ENCODE measurements around the gene DGKG. TPM values are rescaled to one million over a fixed set of nuclear protein-coding genes. Genes with fewer than 3 reads are reported as not detected.

Gene DGKG
- total RNA-seq, 1 donor from 2014 or later, result 0.04 TPM

DNA sequence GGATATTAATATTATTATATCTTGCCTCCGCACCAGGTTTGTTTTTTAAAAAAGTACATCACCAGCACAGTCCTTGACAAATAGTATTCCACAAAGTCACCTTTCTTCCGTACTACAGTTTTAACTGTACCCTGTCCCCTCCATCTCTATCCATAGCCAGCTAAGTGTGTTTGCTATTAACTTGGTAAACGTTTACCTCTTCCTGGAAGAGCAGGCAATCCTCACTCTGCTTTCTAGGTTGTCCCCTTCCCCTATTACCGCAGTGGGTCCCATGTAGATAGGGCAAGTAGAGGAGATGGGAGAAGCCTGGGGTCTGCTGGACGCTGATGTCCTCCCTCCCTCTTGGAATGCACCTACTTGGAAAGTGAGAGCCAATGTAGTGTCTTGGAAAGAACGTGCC is 169.2 kb downstream of the DGKG start:
- H3K4me1 Mint-ChIP-seq, result peaks cover 3% of the 10 kb centered on the region
- H3K36me3 Mint-ChIP-seq, result no peaks in the 10 kb centered on the region
- no peaks in the 10 kb centered on the region for H3K9me3 Mint-ChIP-seq
- H3K4me3 Mint-ChIP-seq, result peak overlapping the region; percentile 68
- DNase-seq (ENCODE audit: low spot score in 2 of 2, unreplicated experiment in 2 of 2), result no peak
- no peak overlapping the region for H3K27ac Mint-ChIP-seq
- peaks cover 67% of the 10 kb centered on the region for H3K27me3 Mint-ChIP-seq (ENCODE audit: low read depth)
- TF ChIP-seq, protein P1, sequence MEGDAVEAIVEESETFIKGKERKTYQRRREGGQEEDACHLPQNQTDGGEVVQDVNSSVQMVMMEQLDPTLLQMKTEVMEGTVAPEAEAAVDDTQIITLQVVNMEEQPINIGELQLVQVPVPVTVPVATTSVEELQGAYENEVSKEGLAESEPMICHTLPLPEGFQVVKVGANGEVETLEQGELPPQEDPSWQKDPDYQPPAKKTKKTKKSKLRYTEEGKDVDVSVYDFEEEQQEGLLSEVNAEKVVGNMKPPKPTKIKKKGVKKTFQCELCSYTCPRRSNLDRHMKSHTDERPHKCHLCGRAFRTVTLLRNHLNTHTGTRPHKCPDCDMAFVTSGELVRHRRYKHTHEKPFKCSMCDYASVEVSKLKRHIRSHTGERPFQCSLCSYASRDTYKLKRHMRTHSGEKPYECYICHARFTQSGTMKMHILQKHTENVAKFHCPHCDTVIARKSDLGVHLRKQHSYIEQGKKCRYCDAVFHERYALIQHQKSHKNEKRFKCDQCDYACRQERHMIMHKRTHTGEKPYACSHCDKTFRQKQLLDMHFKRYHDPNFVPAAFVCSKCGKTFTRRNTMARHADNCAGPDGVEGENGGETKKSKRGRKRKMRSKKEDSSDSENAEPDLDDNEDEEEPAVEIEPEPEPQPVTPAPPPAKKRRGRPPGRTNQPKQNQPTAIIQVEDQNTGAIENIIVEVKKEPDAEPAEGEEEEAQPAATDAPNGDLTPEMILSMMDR (IDR thresholded peaks at IDR 0.05; ENCODE audit: unreplicated experiment), result no peak

DNA sequence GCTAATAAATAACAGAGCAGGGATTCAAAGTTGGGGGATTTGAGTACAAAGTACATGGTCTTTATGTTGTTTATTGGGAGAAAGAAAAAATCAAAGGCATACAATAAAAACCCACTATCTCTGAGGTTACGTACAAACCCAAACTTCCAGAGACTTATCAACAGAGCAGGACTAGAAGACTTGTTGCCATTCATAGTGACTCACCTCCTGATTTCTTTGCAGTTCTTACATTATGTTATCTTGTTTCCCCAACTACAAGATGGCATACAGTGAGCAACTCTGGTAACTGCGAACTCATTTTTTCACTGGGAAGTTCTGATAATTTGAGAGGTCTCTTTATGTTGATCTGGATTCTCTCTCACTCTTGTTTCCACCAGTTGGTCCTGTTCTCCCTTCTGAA is 172.5 kb downstream of the DGKG start:
- TF ChIP-seq, protein P1 (IDR thresholded peaks at IDR 0.05; ENCODE audit: unreplicated experiment), result no peak
- DNase-seq (ENCODE audit: low spot score in 2 of 2, unreplicated experiment in 2 of 2), result no peak
- H3K9me3 Mint-ChIP-seq, result no peaks in the 10 kb centered on the region
- no peaks in the 10 kb centered on the region for H3K36me3 Mint-ChIP-seq
- peaks cover 3% of the 10 kb centered on the region for H3K4me1 Mint-ChIP-seq
- H3K27ac Mint-ChIP-seq, result no peak overlapping the region
- no peak overlapping the region for H3K4me3 Mint-ChIP-seq
- peaks cover 73% of the 10 kb centered on the region for H3K27me3 Mint-ChIP-seq (ENCODE audit: low read depth)

DNA sequence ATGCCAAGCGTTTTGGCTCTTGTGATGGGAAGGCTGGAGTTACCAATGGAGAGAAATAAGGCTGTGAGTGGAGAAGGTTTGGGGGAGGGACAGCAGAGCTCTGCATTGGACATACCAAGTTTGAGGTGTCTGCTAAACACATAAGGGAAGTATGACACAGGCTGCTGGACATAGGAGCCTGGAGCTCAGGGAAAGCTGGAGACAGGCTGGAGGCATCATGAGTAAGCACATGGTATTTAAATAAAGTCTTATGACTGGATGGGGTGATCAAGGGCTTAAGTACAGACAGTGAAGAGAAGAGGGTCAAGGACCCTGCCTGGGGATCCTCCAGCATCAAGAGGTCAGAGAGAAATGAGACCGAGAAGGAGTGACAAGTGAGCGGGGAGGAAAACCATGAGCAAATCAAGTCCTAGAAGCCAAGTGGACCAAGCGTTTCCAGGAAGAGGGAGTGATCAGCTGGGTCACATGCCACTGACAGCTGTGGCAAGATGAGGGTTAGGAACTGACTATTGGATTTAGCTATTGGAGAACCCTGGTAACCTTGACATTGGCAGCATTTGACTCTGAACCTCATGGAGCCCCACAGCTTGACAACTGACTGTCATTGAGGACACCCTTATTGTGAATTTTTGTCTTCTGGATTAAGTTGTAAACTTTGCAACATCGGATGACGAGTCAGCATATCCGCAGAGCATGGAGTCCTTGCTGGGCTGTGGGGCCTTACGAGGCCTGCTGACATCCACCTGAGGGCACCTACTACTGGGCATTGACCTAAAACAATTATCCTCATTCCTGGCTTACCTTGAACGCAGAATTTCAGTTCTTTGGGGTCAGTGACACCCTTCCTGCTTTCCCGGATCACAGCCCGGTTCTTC is 174.4 kb downstream of the DGKG start:
- Mint-ChIP-seq H3K27ac (no peak overlapping the region), H3K9me3 (no peaks in the 10 kb centered on the region), H3K27me3 (ENCODE audit: low read depth) (peaks cover 55% of the 10 kb centered on the region), H3K4me3 (no peak overlapping the region), H3K36me3 (no peaks in the 10 kb centered on the region), H3K4me1 (peaks cover 6% of the 10 kb centered on the region)
- no peak for DNase-seq (ENCODE audit: low spot score in 2 of 2, unreplicated experiment in 2 of 2)
- TF ChIP-seq, protein P1 (IDR thresholded peaks at IDR 0.05; ENCODE audit: unreplicated experiment), result no peak

DNA sequence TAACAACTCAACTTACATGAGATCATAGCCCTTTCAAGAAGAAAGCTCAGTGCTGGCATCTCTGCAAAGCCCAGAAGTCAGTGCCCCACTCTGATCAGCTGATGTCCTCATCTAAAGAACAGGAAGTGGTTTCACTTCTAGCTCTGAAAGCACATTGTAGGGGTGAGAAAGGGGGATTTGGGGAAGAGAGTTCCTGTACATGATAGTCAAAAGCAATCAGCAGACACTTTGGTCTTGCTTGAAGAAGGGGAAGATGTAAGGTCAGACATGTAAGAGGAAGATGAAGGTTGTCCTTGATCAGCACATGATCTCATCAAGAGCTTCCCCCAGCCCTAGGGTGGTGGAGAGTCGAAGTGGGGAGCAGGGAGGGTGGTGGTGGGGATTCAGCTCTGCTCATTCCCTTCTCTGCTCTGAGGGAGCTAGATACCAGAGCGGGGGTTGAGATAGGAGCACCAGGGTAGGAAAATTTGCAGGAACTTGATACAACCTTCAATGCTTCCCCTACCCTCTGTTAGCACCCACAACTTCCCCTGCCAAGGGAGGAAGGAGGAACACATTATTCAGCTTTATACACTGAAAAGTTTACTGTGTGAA is 176.7 kb downstream of the DGKG start:
- H3K9me3 Mint-ChIP-seq, result no peaks in the 10 kb centered on the region
- no peak overlapping the region for H3K27ac Mint-ChIP-seq
- H3K4me3 Mint-ChIP-seq, result no peak overlapping the region
- peaks cover 33% of the 10 kb centered on the region for H3K27me3 Mint-ChIP-seq (ENCODE audit: low read depth)
- TF ChIP-seq, protein P1 (IDR thresholded peaks at IDR 0.05; ENCODE audit: unreplicated experiment), result no peak
- DNase-seq (ENCODE audit: low spot score in 2 of 2, unreplicated experiment in 2 of 2), result no peak
- H3K36me3 Mint-ChIP-seq, result no peaks in the 10 kb centered on the region
- peaks cover 7% of the 10 kb centered on the region for H3K4me1 Mint-ChIP-seq

DNA sequence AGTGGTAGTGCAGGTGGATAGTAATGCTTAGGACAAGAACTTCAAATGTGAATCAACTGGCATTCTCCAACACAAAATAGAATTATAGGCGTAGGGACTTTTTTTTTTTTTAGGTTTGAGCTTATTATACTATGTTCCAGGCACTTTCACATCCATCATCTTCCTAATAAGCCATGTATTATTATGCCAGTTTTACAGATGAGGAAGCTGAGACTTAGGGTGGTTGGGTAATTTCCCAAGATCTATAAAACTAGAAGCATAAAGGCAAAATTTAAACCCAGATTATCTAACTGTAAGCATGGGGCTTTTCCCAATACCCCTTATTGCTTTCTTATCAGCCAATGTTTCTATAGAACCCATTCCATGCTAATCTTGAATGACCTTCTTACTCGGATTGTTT is 178.0 kb downstream of the DGKG start:
- DNase-seq (ENCODE audit: low spot score in 2 of 2, unreplicated experiment in 2 of 2), result no peak
- peaks cover 21% of the 10 kb centered on the region for H3K27me3 Mint-ChIP-seq (ENCODE audit: low read depth)
- no peak overlapping the region for H3K27ac Mint-ChIP-seq
- no peak overlapping the region for H3K4me3 Mint-ChIP-seq
- H3K9me3 Mint-ChIP-seq, result no peaks in the 10 kb centered on the region
- H3K36me3 Mint-ChIP-seq, result no peaks in the 10 kb centered on the region
- H3K4me1 Mint-ChIP-seq, result peaks cover 7% of the 10 kb centered on the region
- TF ChIP-seq, protein P1 (IDR thresholded peaks at IDR 0.05; ENCODE audit: unreplicated experiment), result no peak
